HPDE6-E6E7 (cell line): Measurements from ENCODE around the gene LEO1.
A peak's percentile ranks its signal among the peaks of the same experiment; 100 is the strongest.

Experiments
- DNase-seq: peaks from one replicate; pipeline ENCODE4 v3.0.0; 2011; ENCODE audit warnings: missing footprints; ENCODE audit errors: extremely low spot score

The LEO1 gene

DNA sequence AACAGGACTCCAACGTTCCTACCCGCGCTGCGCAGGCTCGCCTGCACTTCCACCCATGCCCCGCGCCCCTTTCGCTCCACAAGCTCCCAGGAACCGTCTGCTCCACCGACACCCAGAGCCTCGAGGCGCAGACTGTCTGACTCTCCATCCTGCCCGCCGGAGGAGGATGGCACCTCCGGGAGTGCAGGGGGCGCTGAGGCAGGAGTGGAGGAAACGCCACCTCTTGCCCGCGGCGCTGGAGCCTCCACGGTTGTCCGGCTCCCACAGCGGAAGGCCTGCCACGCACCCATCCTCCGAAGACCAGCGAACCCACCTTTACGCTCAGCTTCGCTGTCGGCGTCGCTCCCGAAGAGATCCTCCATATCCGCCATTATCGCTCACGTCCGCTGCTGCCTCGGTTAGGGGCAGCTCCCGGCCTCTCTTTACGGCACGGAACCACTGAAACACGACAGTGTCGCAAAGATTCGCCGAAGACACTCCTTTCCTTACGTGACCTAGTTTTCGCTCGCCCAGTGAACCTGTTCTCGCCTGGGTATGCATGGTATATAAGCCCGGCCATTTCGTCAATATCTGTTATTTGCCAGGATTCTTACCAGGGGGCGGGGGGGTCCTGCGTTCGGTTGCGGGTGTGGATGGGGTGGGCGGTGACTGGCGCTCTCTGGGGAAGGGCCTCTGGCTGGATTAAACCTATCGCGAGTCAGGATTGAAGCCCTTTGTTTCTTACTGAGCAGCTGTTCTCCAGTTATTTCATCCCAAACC, at the start of gene LEO1:
TSS of gene LEO1 (minus strand) at position 404 of the 759 bp plus-strand sequence. CDS start at position 371, 33 bp downstream.
- DNase-seq = peak; percentile 95

DNA sequence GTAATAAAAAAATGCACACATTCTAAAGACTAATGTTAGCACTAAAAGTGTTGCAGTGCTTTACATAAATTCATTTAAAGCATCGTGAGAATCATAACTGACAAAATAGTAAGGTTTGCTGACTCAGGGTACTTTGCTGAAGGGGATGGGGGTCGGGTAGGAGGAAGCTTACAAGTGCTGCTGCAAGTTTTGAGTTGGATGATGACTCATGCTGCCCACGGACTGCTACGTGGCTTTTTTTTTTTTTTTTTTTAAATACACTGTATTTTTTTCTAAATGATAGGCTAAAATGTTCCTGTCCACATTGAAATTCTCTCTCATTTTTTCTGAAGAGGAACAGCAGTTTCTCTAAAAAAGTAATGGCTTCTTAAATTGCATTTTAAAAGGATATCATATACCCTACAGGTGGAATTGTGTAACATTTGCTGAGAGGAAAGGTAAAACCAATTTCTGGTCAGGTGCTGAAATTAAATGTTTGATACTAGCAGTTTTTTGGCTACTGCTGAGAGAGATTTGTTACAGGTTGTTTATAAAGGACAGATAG, 49.6 kb upstream of the LEO1 start:
- peak; percentile 66 for DNase-seq

DNA sequence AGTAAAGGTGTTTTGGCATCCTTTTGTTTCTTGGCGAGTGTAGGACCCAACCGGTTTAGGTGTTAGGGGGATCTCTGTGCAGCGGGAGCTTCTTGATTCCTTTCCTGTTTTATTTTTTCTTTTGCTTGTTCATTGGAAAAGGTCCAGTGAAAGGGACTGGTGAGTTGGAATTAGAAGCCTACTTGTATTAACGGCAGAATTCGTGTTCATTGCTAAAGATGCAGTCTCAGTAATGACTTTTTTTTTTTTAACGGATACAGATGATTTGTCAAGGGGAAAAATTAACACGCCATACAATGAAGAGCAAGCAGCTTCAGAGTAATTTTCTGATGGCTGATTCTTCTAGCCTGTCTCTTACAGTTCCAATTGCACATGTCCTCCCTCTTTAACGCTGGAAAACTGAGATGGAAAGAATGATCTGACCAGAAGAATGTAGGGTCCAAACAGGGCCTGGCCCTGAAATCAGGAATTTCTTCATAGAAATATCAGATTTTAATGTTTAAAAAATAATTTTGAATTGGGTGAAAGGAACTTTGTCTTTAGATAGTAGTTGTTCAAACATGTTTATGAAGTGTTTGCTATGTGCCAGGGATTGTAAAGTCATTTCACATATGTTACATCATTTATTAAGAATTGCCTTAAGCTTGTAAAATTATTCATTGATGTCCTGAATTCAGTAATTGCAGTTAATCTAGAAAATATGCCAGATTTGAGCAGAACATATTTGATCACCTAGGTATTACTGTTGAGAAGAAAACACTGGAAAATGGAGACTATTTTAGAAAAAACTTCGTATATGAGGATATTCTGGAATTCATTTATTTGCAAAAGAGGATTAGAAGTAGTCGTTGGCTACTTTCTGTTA, 48.9 kb upstream of the LEO1 start:
- DNase-seq = no peak

DNA sequence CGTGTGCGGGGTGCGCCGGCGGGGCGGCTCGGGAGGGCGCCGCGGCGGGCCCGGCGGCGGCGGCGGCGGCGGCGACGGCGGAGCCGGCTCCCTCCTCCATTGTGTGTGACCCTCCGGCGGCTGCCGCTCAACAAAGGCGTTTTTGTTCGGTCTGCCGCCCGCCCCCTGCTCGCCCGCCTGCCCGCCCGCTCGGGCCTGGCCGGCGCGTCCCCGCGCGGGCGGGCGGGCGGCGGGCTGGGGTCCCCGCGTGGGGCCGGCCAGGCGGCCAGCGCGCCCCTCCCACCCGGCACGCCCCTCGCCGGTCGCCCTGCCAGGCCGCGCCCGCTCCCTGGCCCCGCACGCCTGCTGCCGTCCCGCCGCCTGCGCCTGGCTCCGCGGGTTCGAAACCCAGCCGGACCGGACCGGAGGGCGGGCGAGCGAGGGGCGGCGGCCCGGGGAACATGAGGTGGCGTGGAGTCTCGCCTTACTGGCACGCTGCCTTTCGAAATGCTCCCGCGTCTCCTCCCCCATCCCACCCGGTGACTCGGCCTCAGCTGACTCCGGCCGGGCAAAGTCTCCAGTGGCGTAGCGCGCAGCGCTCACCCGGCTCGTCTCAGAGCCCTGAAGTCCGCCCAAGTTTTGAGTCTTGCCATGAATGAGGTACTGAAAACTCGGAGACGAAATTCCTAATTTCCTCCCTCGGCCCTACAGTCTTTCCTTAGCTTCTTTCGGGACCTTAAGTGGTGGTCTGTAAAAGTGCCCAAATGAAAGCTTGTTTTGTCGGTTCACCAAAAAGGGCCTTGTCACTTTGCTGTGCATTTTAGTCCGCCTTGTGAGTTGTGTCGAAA, 48.0 kb upstream of the LEO1 start:
- DNase-seq = peak; percentile 76

DNA sequence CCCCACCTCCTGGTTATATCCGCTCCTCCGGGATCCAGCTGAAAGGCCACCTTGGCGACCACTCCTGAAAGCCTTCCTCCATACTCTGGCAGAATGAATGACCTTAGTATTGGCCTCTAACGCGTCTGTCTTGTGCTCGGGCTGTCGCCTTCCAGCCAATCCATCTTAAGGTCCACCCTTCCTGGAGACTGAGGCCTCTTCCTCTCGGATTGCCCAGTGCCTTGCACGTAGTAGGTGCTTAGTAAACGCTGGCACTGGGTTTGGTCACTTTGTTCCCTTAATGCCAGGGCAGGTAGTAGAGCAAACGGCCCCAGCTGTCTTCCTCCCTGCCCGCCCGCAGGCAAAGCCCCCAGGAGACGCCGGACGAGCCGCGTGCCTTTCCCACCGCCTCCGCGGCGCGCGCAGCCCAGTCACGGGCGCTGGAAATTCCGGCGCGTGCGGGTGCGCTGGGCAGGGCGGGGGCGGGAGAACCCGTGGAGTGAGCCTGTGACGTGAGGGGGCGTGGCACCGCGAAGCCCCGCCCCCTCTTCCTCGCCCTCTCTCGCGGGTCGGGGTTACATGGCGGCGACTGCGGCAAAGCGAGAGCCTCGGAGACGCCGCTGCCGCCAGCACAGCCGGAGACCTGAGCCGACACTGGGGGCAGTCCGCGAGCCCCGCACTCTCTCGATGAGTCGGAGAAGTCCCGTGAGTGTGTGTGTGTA, 47.3 kb upstream of the LEO1 start, which contains the start of gene MAPK6:
TSS of gene MAPK6 (plus strand) at position 527 of the 701 bp plus-strand sequence. CDS start 27,242 bp downstream, outside the sequence.
- DNase-seq = peak; percentile 83

DNA sequence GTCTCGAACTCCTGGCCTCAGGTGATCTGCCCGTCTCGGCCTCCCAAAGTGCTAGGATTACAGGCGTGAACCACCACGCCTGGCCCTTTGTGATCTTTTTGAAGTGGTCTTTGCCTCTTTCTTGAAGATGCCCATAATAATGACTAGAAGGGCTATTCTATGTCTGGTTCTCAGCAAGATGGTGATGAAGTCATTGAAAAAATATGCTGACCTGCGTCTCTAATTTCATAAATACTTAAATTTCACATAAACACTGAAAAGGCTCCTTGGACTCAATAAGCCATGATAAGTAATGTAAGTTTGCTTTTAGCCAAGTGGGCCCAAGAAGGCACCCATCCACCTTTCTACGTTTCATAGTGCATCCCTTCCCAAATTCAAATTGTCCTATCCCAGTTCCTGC, 46.7 kb upstream of the LEO1 start:
- no peak for DNase-seq

DNA sequence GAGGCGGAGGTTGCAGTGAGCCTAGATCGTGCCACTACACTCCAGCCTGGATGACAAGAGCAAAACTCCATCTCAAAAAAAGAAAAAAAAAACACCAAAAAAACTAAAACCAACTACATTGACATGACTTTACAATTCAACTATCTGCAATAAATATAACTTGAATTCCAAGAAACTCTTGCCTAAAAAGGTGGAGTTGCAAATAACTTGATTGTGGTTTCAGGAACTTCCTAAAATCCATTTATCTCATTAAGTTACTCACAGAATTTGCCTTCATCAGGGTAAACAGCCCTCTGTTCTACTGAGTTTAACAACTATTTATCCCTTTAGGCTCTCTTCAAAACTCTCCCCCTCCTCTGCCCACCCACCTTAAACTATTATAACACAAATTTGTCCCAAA, 44.7 kb upstream of the LEO1 start:
- no peak for DNase-seq

DNA sequence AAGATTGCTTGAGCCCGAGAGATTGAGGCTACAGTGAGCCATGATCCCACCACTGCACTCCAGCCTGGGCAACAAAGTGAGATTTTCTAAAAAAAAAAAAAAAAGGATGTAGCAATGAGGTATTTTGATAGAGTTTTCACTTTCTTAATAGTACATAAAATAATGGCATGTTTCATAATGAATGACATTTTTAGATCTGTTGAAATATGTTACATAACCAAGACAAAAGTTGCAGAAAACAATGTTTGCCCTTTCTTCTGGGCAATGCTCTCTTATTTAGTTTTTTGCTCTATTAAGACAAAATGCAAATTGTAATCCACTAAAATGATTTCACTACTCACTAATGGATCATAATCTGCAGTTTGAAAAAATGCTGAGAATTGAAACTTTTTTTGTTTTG, 43.0 kb upstream of the LEO1 start:
- no peak for DNase-seq

DNA sequence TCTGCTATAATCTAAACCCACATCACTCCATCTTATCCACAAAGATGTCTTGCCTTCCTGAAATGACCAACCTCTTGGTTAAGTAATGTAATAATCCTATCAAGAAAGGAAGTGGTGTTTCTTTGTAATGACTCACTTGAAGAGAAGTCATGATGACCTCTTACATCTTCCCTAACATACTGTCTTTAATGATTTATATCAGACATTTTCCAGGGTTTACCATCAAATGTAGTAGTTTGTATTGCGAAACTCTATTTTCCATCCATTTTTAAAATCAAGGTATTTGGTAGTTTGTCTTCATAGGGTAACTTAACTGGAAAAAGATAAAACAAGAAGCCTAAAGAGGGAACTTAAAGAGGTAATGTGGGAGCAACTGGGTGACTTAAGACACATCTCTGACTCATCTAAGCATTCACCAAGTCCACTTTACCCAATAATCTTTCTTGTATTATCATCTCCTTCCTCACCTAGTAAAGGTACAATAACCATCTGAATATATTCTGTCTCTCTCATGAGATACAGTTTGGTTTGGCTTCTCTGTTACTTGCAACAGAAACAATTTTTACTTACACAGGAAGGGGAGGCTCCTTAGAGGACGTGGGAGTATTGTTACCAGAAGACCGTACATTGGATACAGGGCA, 41.7 kb upstream of the LEO1 start:
- no peak for DNase-seq

DNA sequence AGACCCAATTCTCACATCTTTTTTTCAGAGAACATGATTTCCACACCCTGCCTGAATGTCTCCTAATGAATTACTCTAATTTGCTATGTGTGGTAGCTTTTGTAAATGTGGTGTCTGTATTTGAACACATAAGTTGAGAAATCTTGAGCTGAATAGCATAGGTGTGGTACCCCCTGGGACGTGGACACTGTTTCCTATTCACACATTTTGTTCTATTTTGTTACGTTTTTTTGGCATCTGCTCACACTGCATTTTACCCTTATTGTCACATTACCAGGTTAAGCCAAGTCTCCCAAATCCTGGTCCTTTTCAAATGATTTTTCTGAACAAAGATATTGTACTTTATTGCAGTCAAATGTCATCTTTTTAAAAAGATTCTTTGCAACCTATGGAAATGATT, 40.6 kb upstream of the LEO1 start:
- DNase-seq = no peak

DNA sequence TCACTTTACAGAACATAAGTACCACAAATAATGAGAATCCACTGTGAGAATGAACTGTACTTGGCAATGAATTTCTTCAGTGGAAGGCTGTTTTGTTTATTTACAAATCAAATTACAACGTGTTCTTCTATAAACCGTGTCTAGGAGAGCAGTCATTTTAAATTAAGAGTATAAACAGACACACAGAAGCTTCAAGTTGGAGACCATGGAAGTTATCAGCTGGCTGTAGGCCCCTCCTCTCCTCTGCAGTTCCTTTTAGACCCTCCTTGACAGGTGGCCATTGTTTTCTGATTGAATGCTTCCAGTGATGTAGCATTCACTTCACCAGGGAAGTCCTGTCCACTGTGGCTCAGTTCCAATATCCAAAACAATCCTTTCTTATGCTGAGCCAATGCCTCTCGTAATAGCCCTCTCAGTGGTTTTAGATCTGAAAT, 40.1 kb upstream of the LEO1 start:
- no peak for DNase-seq

DNA sequence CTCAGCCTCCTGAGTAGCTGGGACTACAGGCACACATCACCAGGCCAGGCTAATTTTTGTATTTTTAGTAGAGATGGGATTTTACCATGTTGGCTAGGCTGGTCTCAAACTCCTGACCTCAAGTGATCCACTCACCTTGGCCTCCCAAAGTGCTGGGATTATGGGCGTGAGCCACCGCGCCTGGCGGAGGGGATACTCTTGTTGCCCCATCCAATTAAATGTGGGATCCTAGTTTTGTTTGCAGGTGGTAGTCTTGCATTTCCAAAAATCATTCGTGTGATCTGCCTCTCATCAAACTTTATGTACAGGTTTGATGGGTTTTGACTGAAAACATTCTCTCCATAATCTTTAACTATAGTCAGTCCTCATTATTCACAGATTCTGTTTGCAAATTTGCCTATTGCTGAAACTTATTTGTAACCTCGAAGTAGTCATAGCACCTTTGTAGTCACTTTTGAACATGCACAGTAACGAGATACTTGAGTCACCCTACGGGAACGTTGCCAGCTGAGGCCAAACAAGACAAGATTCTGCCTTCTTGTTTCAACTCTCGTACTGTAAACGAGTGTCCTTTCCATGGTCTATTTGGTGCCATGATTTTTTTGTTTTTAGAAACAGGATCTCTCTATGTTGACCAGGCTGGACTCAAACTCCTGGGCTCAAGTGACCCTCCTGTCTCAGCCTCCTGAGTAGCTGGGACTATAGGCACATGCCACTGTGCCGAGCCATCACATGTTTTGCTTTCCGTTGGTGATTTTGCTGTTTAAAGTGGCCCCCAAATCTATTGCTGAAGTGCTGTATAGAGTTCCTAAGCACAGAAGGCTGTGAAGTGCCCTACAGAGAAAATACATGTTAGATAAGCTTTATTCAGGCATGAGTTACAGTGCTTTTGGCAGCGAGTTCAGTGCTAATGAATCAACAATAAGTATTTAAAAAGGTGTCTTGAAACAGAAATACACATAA, 39.3 kb upstream of the LEO1 start:
- DNase-seq = peak; percentile 59

DNA sequence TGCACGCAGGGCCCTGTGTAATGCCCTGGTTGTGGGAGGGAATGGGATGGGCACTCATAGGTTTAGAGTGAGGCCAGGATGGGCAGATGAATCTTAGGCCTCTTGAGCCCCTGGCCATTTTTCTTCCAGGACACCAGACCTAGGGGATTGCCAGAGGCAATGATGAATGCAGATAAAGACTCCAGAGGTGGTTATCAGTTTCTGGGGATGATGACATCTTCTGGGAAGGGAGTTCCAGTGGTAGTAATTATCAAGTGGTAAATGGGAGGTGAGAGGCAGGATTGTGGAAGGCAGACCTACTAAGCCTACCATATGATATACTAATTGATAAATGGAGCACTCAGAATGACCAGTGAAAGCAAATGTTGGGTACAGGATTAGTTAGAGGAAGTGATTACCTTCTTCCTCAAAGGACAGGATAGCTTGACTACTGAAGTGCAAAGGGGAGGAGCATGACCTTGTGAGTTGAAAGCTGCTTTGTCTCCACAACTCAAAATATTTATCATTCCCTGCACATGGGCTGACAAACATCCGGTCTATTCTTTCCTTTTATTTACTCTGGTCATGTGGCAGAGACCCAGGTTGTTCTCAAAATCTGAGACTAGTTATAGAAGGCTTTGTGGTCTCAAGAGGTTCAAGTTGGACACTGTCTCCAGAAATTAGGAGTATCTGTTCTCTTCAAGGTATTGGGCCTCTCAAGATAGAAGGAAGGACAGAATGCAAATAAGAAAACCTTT, 37.3 kb upstream of the LEO1 start:
- DNase-seq = no peak

DNA sequence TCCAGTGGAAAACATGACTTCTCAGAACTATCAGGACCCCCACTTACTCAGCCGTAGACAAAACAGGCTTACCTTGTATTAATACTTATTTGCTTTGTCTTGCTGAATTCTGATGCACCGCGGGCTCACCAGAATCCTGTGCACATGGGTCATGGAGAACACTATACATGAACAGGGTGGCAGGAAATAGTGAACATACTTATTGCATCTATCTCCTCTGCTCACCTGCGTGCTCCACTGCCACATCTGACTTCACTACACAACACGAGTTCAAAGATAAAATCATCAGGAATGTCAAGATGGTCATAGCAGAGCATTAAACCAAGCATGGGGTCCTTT, 36.8 kb upstream of the LEO1 start:
- DNase-seq = no peak

DNA sequence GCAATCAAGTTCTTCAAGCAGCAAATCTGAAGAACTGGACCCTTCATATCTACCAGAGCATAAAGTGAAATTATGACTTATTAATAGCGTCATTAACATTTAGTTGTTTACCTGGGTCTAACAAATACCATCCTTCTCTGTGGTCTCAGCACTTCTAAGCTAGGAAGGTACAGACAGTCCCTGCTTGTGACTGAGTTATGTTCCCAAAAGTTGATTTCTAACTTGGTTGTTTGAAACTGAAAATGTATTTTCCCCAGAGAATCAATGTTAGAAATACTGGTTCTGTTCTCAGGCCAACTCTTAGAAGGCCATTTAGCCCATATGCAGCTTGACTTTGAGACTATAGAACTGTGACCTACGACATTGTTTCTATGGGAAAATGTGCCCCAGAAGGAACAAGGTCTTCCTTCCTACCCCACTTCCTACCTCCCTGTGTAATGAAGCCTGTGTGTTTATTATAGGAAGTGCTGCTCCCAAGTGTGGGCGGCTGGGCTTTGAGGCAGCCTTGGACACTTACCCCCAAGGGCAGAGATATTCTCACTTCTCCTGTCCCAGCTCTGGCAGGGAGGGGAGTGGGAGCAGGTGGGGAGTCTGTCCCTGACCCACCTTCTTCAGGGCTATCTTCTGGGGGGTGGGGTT, 35.2 kb upstream of the LEO1 start:
- no peak for DNase-seq

DNA sequence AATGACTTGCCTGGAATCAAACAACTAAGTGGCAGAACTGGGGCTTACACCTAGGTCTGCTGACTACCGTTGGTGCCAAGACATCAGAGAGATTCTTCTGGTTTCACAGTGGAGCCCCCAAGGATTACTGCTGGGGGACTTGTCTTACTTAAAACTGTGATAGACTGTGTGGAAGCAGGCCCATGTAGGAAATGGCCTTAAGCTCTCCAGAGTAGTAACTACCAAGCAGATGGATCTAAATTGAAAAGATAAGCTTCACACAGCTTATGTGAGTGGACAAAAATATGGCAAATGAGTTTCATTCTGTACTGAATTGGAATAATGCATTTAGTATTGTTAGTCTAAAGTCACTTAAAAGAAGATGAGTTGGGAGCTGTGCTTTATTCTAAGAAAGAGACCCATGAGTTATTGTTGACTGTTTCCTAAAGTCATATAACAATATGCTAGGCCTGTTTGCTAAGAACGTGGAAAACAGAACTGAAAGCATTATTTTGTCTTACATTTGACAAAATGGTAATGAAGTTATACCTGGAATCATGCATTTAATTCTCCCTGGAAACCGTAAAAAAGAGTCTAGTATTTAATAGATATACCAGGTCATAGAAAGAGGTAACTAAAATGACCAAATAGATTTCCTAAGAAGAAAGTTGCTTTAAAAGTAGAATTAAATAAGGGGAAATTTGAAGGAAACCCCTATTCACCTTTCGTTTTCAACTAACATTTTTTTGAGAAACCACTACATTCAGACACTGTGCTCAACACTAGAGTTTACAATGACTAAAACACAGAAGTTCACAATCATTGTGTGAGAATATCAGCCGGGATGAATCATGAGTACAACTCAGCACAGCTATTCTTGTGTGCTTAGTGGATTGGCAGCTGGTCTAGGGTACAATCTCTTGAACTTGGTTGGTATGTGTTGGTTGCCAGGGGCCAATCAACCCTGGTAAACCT, 34.4 kb upstream of the LEO1 start:
- no peak for DNase-seq

DNA sequence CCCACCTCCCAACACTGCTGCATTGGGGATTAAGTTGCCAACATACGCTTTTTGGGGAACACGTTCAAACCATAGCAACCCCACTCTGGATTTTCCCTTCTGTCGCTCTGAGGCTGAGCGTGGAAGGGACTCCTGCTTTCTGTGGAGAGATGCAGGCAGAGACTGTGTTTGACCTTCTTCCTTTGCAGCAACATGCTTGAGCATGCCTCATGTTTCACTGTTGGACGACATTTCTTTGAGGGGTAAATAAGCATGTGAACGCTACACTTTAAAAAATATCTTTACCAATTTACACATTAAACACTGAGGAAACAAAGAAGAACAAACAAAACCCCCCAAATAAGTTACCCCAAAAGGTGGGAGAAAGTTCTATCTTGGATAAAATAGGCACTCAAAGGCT, 33.2 kb upstream of the LEO1 start:
- DNase-seq = no peak
